Lung microvascular endothelial cell (primary cell): ENCODE results near the gene ZNF430. TPM values are rescaled to one million over a fixed set of nuclear protein-coding genes. Genes with fewer than 3 reads are reported as not detected.

ENCODE experiments used
- total RNA-seq: library from RNA; depleted of rRNA; stranded (reverse); fragments of >200 nt; gene quantifications from 2 replicates; pipeline ENCODE4 v1.2.1, GENCODE V29; 2014

Gene ZNF430
- total RNA-seq, 1 donor from 2014 or later = 4.4 TPM

Other genes with a start within 250 kb of the ZNF430 start
- 2.8 and 3.2 TPM in 2 replicates for gene ZNF66, start 244.4 kb upstream of the ZNF430 start, total RNA-seq
- 6.8 and 9.7 TPM in 2 replicates for gene ZNF85, start 97.4 kb upstream of the ZNF430 start, total RNA-seq
- gene ZNF714, start 61.5 kb downstream of the ZNF430 start, total RNA-seq = 3.3 and 5.8 TPM in 2 replicates
- 2.2 and 6.7 TPM in 2 replicates for gene ZNF431, start 121.4 kb downstream of the ZNF430 start, total RNA-seq